SIG-M5 treated with dmso at 0.1 percent for 504 hours (cell line): Measurements from ENCODE around the gene MT1HL1.
"Not testable (repeated sequence)": the region's sequence is repeated elsewhere in the genome, so short reads cannot be mapped to it uniquely, and the experiment has no call there.

Source experiments
- DNase-seq: peaks from one replicate; lab custom pipeline; 2025; ENCODE audit not compliant: unreplicated experiment; lab: John Stamatoyannopoulos, UW

MT1HL1 gene

DNA sequence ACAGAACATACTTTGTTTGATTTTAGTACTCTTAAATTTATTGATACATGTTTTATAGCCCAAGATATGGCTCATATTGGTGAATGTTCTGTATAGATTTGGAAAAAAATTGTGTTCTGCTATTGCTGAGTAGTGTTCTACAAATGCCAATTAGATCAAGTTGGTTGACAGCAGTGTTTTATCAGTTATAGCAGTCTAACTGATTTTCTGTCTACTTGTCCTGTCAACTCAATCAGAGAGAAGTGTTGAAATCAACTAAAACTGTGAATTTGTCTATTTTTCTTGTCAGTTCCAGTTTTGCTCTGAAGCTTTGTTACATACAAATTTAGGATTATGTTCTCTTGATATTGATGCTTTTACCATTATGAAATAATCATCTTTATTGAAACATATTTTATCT is 14.7 kb upstream of the MT1HL1 start:
- no peak for DNase-seq

DNA sequence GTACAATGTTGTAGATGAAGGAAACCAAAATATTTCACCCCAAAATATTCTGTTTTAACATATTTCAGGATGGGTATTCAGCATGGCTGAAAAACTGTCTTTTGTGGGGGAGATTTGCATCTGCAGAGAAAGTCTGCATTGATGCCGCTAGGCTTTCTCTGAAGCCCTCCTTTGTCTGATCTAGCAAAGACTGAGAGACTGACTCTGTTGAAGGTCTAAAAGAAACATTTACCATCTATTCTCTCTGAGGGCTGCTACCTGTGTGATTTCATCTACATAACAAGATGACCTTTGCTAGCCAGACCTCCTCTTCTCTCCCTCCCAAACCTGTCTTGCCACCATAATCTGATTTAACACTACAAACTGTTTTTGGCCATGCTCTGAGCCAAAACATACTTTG is 12.4 kb upstream of the MT1HL1 start:
- no peak for DNase-seq

DNA sequence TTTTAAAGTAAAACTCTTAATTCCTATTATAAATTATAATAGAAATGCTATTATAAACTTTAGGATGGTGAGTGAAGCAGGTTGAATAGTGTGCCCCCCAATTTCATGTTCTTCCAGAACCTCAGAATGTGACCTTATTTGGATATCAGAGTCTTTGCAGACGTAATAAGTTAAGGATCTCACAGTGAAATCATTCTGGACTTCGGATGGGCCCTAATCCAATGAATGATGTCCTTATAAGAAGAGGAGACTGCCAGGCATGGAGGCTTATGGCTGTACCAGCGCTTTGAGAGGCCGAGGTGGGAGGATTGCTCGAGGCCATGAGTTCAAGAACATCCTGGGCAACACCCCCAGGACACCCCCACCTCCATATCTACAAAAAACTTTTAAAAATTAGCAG is 9.4 kb upstream of the MT1HL1 start:
- no peak for DNase-seq

DNA sequence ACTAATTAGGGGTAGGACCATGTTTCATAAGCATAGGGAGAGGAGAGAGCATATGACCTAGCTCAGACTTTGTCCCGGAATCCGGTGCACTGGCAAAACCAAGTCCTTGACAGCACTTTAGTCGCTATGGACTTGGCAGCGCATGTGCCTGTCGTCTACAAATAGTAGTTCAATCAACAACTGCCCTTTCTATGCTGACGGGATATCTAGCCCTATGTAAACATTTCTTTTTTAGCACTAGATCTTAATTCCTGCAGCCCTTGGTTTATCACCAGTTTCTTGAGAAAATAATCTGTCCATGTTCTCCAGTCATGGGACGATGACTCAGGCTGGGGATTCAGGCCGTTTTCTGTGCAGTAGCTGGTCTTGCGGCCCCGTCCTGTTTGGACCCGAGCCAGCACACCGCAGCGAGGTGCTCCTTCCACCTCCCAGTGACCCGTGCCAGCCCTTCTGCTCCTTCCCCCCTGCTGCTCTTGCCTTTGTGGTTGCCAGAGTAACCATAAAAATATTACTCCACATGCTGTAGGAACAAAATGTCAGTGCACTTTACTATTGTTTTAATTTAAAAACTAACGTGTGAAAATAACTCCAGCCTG is 8.6 kb upstream of the MT1HL1 start:
- no peak for DNase-seq

DNA sequence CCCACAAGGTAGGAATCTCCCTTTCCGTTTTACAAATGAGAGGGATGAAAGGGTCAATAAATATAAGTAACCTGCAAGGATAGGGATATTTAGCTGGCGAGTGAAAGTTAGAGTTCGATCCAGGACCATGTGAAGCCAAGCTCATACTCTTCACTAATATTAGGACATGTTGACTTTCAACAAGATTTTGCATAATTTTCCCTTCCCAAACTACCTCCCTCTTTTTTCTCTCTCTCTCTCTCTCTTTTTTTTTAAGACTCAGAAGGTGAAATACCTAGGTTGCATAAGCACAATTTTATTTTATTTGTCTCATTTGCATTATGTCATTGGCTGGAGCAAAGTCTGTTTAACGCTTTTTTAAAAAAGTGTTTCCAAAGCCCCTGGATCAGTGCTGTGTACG is 8.1 kb upstream of the MT1HL1 start:
- no peak for DNase-seq

DNA sequence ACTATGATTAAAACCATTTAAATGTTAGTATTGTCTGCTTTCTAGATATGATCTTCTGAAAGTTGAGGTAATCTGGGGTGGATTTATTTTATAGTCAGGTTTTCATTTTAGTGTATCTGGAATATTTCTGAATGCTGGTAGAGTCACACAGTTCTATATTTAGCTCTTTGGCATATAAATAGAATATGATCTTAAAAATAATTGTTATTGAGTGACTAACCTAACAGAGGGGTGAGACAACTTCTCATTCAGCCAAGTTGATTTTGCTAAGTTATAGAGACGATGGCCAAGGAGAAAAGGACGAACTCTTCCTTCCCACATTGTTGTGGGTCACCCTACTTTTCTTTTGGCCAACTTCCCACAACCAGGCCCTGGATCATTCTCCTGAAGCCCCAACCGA is 7.2 kb upstream of the MT1HL1 start:
- DNase-seq: no peak

DNA sequence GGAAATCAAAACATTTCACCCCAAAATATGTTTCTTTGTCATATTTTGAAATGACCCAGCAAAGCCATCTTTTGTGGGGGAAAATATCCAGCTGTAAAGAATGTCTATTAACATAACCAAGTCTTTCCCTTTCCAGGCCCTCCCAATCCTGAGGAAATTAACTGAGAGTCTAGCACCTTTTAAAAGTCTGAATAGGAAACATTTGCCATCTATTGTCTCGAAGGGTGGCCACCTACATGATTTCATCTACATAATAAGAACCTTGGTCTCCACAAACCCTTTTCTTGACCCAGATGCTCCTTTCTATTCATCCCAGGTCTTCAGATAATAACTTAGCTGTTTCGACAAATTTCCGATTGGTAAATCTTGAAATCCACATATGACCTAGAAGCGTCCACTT is 5.4 kb upstream of the MT1HL1 start:
- DNase-seq: no peak

DNA sequence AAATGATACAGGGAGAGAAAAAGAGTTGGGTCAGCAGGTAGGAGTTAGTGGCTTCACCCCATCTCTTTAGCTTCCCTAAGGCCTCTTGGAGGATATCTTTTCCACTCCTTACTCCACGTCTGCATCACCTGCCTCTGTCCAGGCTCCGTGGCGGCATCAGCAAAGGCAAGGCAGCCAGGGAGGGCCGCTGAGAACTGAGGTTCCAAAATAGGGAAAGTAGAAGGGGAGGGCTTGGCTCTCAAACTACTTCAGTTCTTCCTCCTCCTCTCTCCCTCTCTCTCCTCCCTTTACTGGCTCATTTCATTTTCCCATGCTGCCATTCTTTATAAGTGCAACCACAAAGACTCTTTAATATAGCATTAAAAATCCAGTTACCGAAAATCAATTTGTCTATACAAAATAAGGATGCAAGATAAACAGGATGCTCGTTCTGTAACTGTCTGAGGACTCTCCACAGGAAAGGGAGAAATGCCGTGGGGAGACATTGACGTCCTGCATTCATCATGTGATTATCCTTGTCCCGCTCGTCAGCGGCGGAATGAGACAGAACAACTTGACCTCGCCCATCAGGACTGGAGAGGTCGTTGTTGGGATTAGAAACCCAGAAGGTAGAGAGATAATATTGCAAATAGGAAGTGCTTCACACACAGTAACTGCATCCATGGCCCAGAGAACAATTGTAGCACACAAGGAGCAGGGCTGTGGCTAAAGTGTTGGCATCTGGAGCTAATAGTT is 3.1 kb upstream of the MT1HL1 start:
- DNase-seq: no peak

DNA sequence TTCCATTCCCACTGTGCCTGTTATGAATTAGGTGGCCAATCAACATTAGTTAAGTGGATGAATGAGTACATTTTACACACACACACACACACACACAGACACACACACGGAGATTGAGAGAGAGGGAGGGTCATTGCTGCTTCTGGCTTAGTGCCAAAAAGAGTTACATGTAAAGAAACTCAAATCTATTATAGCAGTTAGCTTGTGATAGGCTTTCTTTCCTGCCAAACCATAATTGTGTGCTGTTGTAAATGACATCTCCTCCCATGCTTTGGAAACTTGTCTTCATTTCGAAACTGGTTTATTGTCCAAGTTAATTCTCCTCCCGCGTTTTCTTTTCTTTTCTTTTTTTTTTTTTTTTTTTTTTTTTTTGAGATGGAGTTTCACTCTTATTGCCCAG is 1.4 kb upstream of the MT1HL1 start:
- DNase-seq: no peak

DNA sequence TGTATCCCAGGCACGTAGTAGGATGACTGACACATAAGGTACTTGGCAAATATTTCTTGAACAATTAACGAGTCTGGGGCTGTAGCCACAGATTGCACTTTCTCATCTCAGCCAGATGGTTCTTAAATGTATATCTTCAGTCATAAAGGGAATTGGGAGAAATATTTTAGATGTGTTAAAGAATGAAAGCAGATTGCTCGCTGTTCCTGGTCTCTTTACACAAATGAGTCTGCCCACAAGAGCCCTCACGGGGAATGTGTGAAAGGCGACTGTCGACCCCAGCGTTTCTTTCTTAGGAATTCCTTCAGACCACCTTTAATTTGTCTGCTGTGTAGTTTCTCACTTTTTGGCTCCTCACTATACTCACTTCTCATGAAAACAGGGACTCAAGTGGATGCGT is 725 bp downstream of the MT1HL1 start:
- DNase-seq: no peak

DNA sequence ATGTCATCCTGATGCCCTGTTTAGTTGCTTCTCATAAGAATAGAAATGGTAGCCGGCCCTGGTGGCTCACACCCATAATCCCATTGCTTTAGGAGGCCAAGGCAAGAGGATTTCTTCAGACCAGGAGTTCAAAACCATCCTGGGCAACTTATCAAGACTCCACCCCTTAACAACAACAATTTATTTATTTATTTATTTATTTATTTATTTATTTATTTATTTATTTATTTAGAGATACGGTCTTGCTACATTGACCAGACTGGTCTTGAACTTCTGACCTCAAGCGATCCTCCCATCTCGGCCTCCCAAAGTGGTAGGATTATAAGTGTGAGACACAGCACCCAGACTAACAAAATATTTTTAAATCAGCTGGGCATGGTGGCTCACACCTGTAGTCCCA is 4.0 kb downstream of the MT1HL1 start:
- no peak for DNase-seq

DNA sequence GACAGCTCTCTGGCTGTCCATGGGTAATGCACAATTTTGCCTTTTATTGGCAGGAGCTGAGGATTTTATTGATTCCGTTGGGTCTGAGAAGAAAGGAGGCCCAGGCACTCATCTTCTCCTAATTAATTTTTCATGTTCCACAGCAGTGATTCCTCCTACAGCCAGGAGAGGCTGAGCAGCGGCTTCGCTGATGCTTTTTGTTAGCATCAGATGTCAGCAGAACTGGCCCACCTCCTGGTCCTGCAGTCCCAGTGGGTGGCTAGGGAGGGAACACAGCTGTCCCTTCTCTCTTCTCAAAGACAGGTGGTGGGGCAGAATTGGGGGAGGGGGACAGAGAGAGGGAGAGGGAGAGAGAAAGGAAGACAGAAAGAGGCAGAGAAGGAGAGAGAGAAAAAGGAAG is 5.7 kb downstream of the MT1HL1 start:
- no peak for DNase-seq

DNA sequence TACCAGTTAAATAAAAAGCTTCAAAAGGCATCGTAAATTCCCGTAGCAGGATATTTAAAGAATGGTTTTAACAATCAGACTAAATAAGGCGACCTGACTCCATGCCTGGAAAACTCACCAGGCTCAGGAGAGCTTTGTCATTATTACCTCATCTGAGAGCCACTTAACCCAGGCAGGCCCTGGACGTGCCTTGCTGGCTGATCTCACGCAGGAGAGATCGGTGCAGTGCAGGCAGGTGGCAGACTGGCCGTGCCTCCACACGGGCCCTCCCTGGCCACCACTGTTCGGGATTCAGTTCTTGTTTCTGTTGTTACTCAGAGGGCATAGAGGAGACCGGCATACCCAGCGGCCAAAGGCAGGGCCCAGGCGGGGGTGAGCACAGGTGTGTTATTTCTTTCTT is 6.4 kb downstream of the MT1HL1 start:
- DNase-seq: no peak

DNA sequence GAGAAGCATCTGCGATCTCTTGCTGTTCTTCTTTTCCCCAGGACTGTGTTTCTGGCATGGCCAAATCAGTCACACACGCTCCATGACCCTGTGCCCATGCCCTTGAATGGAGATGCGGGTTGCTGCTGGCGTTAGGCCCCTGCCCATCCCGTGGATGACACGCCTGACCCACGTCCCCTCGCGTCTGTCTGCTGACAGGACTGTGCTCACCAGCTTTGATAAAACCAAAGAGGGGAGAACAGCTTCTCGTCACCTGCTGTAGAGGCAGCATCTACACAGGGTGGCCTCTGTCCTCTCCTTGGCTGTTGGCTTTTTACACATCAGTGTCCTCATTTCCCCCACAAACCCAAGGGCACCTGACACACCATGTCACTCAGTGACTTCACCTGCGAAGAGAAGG is 6.9 kb downstream of the MT1HL1 start:
- no peak for DNase-seq

DNA sequence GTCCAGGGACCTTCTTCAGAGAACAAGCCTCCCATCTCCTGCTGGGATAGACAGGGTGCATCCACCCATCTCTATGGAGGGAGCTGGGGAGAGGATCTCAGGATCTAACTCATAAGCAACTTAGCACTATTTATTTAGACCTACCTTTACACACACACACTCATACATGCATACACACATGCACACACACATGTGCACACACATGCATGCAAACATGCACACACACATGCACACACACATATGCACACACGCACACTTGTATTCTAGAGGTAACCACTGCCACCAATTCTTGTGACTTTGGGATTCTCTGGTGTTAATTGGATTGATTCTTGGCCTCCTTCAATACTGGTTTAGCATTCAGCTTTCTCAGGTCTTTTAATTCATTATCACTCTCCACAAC is 9.8 kb downstream of the MT1HL1 start:
- DNase-seq: no peak

DNA sequence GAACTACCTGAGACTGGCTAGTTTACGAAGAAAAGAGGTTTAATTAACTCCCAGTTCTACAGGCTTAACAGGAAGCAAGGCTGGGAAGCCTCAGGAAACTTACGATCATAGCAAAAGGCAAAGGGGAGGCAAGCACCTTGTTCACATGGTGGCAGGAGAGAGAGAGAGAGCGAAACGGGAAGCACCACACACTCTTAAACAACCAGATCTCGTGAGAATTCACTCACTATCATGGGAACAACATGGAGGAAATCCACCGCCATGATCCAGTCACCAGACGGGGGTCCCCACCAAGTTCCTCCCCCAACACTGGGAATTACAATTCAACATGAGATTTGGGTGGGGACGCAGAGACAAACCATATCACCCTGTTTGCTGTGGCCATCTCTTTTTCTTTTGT is 11.8 kb downstream of the MT1HL1 start:
- no peak for DNase-seq

DNA sequence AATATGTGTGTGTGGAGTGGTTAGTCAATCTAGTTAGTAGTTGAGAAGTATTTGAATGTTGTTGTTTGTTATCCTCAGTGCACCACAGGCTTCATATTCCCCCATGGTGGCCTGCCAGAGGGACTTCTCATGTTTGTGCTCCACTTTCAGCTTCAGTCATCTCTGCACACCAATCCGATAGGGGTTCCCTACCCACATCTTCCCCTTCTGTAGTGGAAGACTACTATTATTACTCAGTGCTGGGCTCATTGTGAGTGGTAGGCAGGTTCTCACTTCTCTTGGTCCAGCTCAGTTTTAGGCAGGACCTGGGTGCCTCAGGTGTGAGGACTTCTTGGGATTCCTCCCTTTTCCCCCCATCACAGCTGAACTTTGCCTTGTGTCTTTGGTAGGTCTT is 14.2 kb downstream of the MT1HL1 start:
- no peak for DNase-seq

DNA sequence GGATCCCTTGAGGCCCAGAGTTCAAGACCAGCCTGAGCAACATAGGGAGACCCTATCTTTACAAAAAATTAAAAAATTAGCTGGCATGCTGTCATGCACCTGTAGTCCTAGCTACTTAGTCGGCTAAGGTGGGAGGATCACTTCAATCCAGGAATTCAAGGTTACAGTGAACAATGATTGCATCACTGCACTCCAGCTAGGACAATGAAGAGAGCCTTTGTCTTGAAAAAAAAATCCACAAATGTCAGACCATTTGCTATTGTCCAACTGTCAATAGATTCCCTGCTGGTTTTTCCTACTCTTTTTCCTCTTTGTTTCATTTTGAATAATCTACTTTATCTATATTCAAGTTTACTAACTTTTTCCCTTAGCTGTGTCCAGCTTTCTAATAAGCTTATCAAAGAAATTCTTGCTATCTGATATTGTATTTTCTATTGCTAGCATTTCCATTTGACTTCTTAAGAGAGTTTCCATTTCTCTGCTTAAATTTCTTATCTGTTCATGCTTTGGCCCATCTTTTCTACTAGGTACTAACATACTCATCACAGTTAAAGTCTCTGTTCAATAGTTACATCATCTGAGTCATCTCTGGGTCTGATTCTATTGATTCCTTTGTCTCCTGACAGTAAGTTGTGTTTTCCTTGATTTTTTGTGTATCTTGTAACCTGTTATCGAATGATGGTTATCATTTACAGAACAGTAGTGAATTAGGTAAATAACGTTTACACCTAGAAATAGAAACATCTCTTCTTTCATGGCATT is 14.8 kb downstream of the MT1HL1 start:
- no peak for DNase-seq

DNA sequence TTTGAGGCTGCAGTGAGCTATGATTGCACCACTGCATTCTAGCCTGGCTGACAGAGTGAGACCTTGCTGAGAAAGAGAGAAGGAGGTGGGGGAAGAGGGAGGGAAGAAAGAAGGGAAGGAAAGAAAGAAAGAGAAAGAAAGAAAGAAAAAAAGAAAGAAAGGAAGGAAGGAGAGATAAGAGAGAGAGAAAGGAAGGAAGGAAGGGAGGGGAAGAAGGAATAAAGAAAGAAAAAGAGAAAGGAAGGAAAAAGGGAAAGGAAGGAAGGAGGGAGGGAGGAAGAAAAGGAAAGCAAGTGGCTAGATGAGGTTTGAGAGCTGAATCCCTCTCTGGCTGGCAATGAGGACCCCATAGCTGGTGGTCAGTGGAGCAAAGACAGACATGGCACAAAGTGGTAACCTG is 20.4 kb downstream of the MT1HL1 start:
- no peak for DNase-seq

DNA sequence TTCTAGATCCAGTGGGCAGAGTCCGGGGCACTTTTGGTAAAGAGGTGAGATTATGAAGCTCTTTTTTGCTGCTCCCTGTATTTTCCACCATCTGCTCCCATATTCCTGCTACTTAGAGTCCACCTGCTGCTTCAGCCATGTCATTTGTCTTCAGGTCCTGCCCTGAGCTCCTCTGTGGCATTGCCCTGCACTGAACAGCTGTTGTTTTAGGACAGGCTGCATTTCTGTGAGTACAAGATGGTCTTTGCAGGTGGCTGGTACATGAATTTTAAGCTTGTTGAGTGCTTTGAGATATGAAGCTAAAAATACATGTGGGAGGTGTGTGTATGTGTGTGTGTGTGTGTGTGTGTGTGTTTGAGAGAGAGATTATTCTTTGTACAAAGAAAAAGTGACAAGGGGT is 21.9 kb downstream of the MT1HL1 start:
- no peak for DNase-seq

DNA sequence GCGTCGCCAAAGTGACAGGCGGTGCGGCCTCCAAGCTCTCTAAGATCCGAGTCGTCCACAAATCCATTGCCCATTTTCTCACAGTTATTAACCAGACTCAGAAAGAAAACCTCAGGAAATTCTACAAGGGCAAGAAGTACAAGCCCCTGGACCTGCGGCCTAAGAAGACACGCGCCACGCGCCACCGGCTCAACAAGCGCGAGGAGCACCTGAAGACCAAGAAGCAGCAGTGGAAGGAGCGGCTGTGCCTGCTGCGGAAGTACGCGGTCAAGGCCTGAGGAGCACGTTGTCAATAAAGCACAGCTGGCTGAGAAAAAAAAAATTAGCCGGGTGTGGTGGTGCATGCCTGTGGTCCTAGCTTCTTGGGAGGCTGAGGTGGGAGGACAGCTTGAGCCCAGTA is 22.8 kb downstream of the MT1HL1 start:
- not testable (repeated sequence) for DNase-seq

DNA sequence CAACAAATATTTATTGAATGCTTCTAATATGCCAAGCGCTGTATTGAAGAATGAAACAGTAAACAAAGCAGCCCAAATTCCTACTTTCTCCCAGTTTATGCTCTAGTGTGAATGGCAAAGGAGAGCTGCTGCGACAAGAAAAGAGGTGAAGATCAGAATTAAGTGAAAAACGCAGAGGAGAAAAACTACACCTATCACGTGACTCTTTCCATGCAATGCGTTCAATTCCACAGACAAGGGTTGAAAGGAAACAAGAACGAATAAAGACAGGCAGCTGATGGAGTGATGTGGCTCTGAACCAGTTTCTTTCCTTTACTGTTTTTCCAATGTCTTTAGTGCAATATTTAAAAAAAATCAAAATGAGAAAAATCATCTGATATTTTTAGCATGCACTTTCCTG is 23.6 kb downstream of the MT1HL1 start:
- DNase-seq: no peak
